Gastroesophageal sphincter (tissue), 3 donors: ENCODE measurements around the gene CATSPER2.
"Not testable (repeated sequence)": the region's sequence is repeated elsewhere in the genome, so short reads cannot be mapped to it uniquely, and the experiment has no call there.

Experiments
- CTCF ChIP-seq, 4 experiments: fragments of 200-600 bp in 2 of 4; fragments of 450-650 bp in 2 of 4; sonication (generic) in 1 of 4; IDR thresholded peaks; one replicate each; pipeline ENCODE4 v1.5.1; 2017 to 2019; ENCODE audit warnings: antibody characterized with exemption in 4 of 4, mild to moderate bottlenecking in 2 of 4, moderate library complexity in 2 of 4
- EP300 ChIP-seq: sonication (generic); formaldehyde crosslinking; IDR thresholded peaks from one replicate; pipeline ENCODE4 v1.6.1; 2017; ENCODE audit warnings: antibody characterized with exemption, mild to moderate bottlenecking
- POLR2A ChIP-seq, 2 donors: fragments of 450-650 bp; IDR thresholded peaks; one replicate each; pipeline ENCODE4 v1.6.1; 2017; ENCODE audit warnings: antibody characterized with exemption in 2 of 2, mild to moderate bottlenecking in 2 of 2, moderate library complexity in 1 of 2
- POLR2AphosphoS5 ChIP-seq: sonication (generic); formaldehyde crosslinking; IDR thresholded peaks from one replicate; pipeline ENCODE4 v1.6.1; 2017; ENCODE audit warnings: antibody characterized with exemption

GRCh38 chr15:43592841-43593240, 55.8 kb downstream of the CATSPER2 start:
- not testable (repeated sequence) for TF ChIP-seq POLR2A (IDR thresholded peaks at IDR 0.05); CTCF (IDR thresholded peaks at IDR 0.05); EP300; POLR2AphosphoS5
